Astrocyte of the hippocampus (primary cell): ENCODE results near the gene MRPS18A.
"Not testable (repeated sequence)": the region's sequence is repeated elsewhere in the genome, so short reads cannot be mapped to it uniquely, and the experiment has no call there.

ENCODE experiments used
- DNase-seq: peaks from one replicate; pipeline ENCODE4 v3.0.0; 2011; ENCODE audit warnings: low read depth, low spot score

MRPS18A gene

GRCh38 chr6:43671011-43671800 lies 16.4 kb downstream of the MRPS18A start:
- DNase-seq, result no peak

- DNase-seq, result no peak
These were observed 17.0 kb downstream of the MRPS18A start for GRCh38 chr6:43670623-43670986.

- no peak for DNase-seq
These were observed 17.5 kb downstream of the MRPS18A start for GRCh38 chr6:43669922-43670622.

- peak; percentile 48 for DNase-seq
These were observed 18.3 kb downstream of the MRPS18A start for GRCh38 chr6:43669050-43669921.

- peak; percentile 75 for DNase-seq
These were observed 19.2 kb downstream of the MRPS18A start for GRCh38 chr6:43668151-43669028.

- peak; percentile 89 for DNase-seq
These were observed 20.1 kb downstream of the MRPS18A start for GRCh38 chr6:43667245-43668150.

GRCh38 chr6:43666196-43666920 lies 21.2 kb downstream of the MRPS18A start:
- DNase-seq, result no peak

- DNase-seq, result peak; percentile 46
These were observed 22.2 kb downstream of the MRPS18A start for GRCh38 chr6:43665376-43665775.

- not testable (repeated sequence) for DNase-seq
These were observed 24.6 kb downstream of the MRPS18A start for GRCh38 chr6:43662948-43663347.

GRCh38 chr6:43658161-43658560 lies 29.4 kb downstream of the MRPS18A start:
- DNase-seq, result no peak

- no peak for DNase-seq
These were observed 30.3 kb downstream of the MRPS18A start for GRCh38 chr6:43657221-43657802.

GRCh38 chr6:43652822-43653221 lies 34.8 kb downstream of the MRPS18A start:
- DNase-seq, result not testable (repeated sequence)

GRCh38 chr6:43648248-43648647 lies 39.3 kb downstream of the MRPS18A start:
- DNase-seq, result no peak

GRCh38 chr6:43647613-43648012 lies 40.0 kb downstream of the MRPS18A start:
- DNase-seq, result no peak

GRCh38 chr6:43645613-43645964 lies 42.0 kb downstream of the MRPS18A start:
- no peak for DNase-seq

- DNase-seq, result peak; percentile 84
These were observed 42.5 kb downstream of the MRPS18A start, which contains the start of gene RSPH9 for GRCh38 chr6:43644940-43645612. Gene RSPH9, plus strand, starts transcription at chr6:43645036. Its CDS starts 63 bp downstream, at chr6:43645099.

- DNase-seq, result no peak
These were observed 47.4 kb downstream of the MRPS18A start for GRCh38 chr6:43639984-43640800.

- no peak for DNase-seq
These were observed 51.3 kb downstream of the MRPS18A start for GRCh38 chr6:43636308-43636659.
